Right lobe of liver (tissue), 4 donors: ENCODE data around the gene BMPR2.

ENCODE experiments used
- CTCF ChIP-seq, 4 donors: fragments of 200-600 bp in 3 of 4; fragments of 450-650 bp in 1 of 4; IDR thresholded peaks; one replicate each; pipeline versions ENCODE4 v1.5.1 to v1.8.0; 2016 to 2022; ENCODE audit warnings: antibody characterized with exemption in 4 of 4, mild to moderate bottlenecking in 2 of 4
- POLR2A ChIP-seq: fragments of 450-650 bp; IDR thresholded peaks from one replicate; pipeline ENCODE4 v1.6.1; 2017; ENCODE audit warnings: antibody characterized with exemption, mild to moderate bottlenecking
- donor health status: DM: no; HTN: no; CAD: no.
- donor health status: DM: no; HTN: no; CAD: no.
- donor health status: DM: no; HTN: yes; CAD: no.

- no peak for TF ChIP-seq POLR2A
- no peak for TF ChIP-seq CTCF (IDR thresholded peaks at IDR 0.05)
These were observed 136.0 kb downstream of the BMPR2 start for GRCh38 chr2:202512176-202512575.
